H1 (cell line): ENCODE results near the gene GALNTL6. TPM values are rescaled to one million over a fixed set of nuclear protein-coding genes. Genes with fewer than 3 reads are reported as not detected.

Experiments used
- CTCF ChIA-PET: fragments of 300-600 bp; sonication (Branson Sonifier 250); formaldehyde crosslinking; loops from one replicate; lab custom pipeline; 2021; ENCODE audit not compliant: partially characterized antibody; lab: Charles Lee
- POLR2A ChIA-PET: fragments of 300-600 bp; sonication (Branson Sonifier 250); formaldehyde crosslinking; loops from one replicate; lab custom pipeline; 2021; ENCODE audit warnings: inconsistent platforms; ENCODE audit not compliant: partially characterized antibody; lab: Charles Lee
- DNase-seq, 2 experiments: peaks; one replicate each; pipeline versions ENCODE4 v3.0.0 to v3.0.0-alpha.2; 2010 to 2022; ENCODE audit warnings: low spot score in 2 of 2, low read depth in 1 of 2, mixed read lengths in 1 of 2
- FAIRE-seq: peaks from 2 replicates; lab custom pipeline; 2011; peaks lifted over from hg19 to GRCh38; lab: Jason Lieb, UNC
- H2AFZ ChIP-seq: 2 replicates; pipeline ENCODE4 v1.8.1; 2012; ENCODE audit warnings: low read length, inconsistent platforms
- H2AK5ac ChIP-seq: 2 replicates; pipeline ENCODE4 v1.6.1; 2013; ENCODE audit warnings: low read depth, low read length
- H2BK120ac ChIP-seq: replicated peaks from 2 replicates; pipeline ENCODE3; 2013; ENCODE audit warnings: low read depth, low read length, inconsistent platforms
- H2BK12ac ChIP-seq: 2 replicates; pipeline ENCODE4 v1.6.1; 2013; ENCODE audit warnings: low read depth, low read length
- H2BK15ac ChIP-seq: 2 replicates; pipeline ENCODE4 v1.6.1; 2013; ENCODE audit warnings: low read length
- H2BK20ac ChIP-seq: 2 replicates; pipeline ENCODE4 v1.6.1; 2013; ENCODE audit warnings: low read length
- H2BK5ac ChIP-seq: 2 replicates; pipeline ENCODE4 v1.6.1; 2013; ENCODE audit warnings: low read depth, low read length
- H3K14ac ChIP-seq: 2 replicates; pipeline ENCODE4 v1.6.1; 2013; ENCODE audit warnings: inconsistent platforms; ENCODE audit not compliant: insufficient read length
- H3K18ac ChIP-seq: 2 replicates; pipeline ENCODE4 v1.6.1; 2013; ENCODE audit warnings: low read length; ENCODE audit errors: extremely low read depth
- H3K23ac ChIP-seq: 2 replicates; pipeline ENCODE4 v1.6.1; 2013; ENCODE audit warnings: inconsistent platforms; ENCODE audit not compliant: insufficient read length
- H3K23me2 ChIP-seq: 2 replicates; pipeline ENCODE4 v1.6.1; 2013; ENCODE audit warnings: low read depth, low read length
- H3K27ac ChIP-seq: 2 replicates; pipeline ENCODE4 v1.6.1; 2011; ENCODE audit warnings: low read depth, low read length, inconsistent platforms
- H3K27me3 ChIP-seq, 4 experiments: replicated peaks in 1 of 4; 1 replicate in 1 of 4; 2 replicates in 3 of 4; pipeline versions ENCODE4 v1.6.1 to v1.8.1; 2011 to 2013; ENCODE audit warnings: low read length in 3 of 4, mild to moderate bottlenecking in 3 of 4, inconsistent platforms in 2 of 4, mixed read lengths in 2 of 4, moderate library complexity in 1 of 4; ENCODE audit not compliant: control insufficient read depth in 3 of 4, insufficient read depth in 3 of 4; ENCODE audit errors: extremely low read depth in 1 of 4
- H3K36me3 ChIP-seq, 4 experiments: 2 replicates each; pipeline versions ENCODE4 v1.6.1 to v1.8.1; 2011 to 2013; ENCODE audit warnings: mild to moderate bottlenecking in 4 of 4, low read length in 3 of 4, moderate library complexity in 2 of 4, control low read depth in 1 of 4, inconsistent platforms in 1 of 4; ENCODE audit not compliant: insufficient read depth in 4 of 4, control insufficient read depth in 2 of 4
- H3K4ac ChIP-seq: replicated peaks from 2 replicates; pipeline ENCODE3; 2013; ENCODE audit warnings: low read length, low read depth, mixed read lengths, inconsistent platforms; ENCODE audit not compliant: insufficient read length
- H3K4me1 ChIP-seq, 4 experiments: replicated peaks in 1 of 4; 1 replicate in 1 of 4; 2 replicates in 3 of 4; pipeline versions ENCODE4 v1.6.1 to v1.8.1; 2011 to 2013; ENCODE audit warnings: low read length in 3 of 4, inconsistent platforms in 2 of 4, mixed read lengths in 1 of 4; ENCODE audit not compliant: insufficient read depth in 4 of 4, control insufficient read depth in 3 of 4
- H3K4me2 ChIP-seq, 2 experiments: 2 replicates each; pipeline versions ENCODE4 v1.6.1 to v1.8.1; 2011 to 2013; ENCODE audit warnings: low read depth in 2 of 2, low read length in 2 of 2, control low read depth in 1 of 2, inconsistent platforms in 1 of 2, mild to moderate bottlenecking in 1 of 2; ENCODE audit not compliant: insufficient read depth in 1 of 2
- H3K4me3 ChIP-seq, 4 experiments: fragments of 200-600, 300-600 bp in 1 of 4; sonication (generic), shearing (Covaris generic), sonication (Bioruptor Twin) in 1 of 4; 2 replicates each; pipeline versions ENCODE4 v1.5.1 to v1.8.1; 2011 to 2016; ENCODE audit warnings: low read length in 4 of 4, low read depth in 3 of 4, control low read depth in 2 of 4, inconsistent platforms in 2 of 4, mild to moderate bottlenecking in 2 of 4, mixed read lengths in 1 of 4, moderate library complexity in 1 of 4; ENCODE audit not compliant: insufficient read depth in 2 of 4; ENCODE audit errors: extremely low read depth in 1 of 4
- H3K56ac ChIP-seq: replicated peaks from 2 replicates; pipeline ENCODE3; 2013; ENCODE audit warnings: low read depth, mild to moderate bottlenecking, mixed read lengths, low read length, inconsistent platforms; ENCODE audit not compliant: insufficient read length
- H3K79me1 ChIP-seq: 2 replicates; pipeline ENCODE4 v1.6.1; 2013; ENCODE audit warnings: low read depth, low read length, control low read depth
- H3K79me2 ChIP-seq, 2 experiments: 2 replicates each; pipeline versions ENCODE4 v1.6.1 to v1.8.1; 2012 to 2013; ENCODE audit warnings: low read length in 2 of 2, mild to moderate bottlenecking in 2 of 2, inconsistent platforms in 1 of 2; ENCODE audit not compliant: insufficient read depth in 2 of 2, control insufficient read depth in 1 of 2
- H3K9ac ChIP-seq, 4 experiments: replicated peaks in 1 of 4; 1 replicate in 1 of 4; 2 replicates in 3 of 4; pipeline versions ENCODE4 v1.6.1 to v1.8.1; 2011 to 2013; ENCODE audit warnings: low read depth in 3 of 4, low read length in 3 of 4, control low read depth in 2 of 4, mild to moderate bottlenecking in 2 of 4, moderate library complexity in 2 of 4, inconsistent platforms in 1 of 4; ENCODE audit errors: extremely low read depth in 1 of 4
- H3K9me3 ChIP-seq, 2 experiments: 2 replicates each; pipeline versions ENCODE4 v1.6.1 to v1.8.1; 2012 to 2013; ENCODE audit warnings: mild to moderate bottlenecking in 2 of 2, moderate library complexity in 2 of 2, control low read depth in 1 of 2, inconsistent platforms in 1 of 2, low read depth in 1 of 2, low read length in 1 of 2, mixed read lengths in 1 of 2; ENCODE audit not compliant: insufficient read depth in 2 of 2
- H4K20me1 ChIP-seq, 2 experiments: replicated peaks in 1 of 2; 2 replicates each; pipeline versions ENCODE3 to v1.8.1; 2011 to 2013; ENCODE audit warnings: inconsistent platforms in 2 of 2, low read length in 2 of 2, mild to moderate bottlenecking in 1 of 2; ENCODE audit not compliant: insufficient read depth in 2 of 2, control insufficient read depth in 1 of 2
- H4K5ac ChIP-seq: 2 replicates; pipeline ENCODE4 v1.6.1; 2013; ENCODE audit warnings: low read length, low read depth, mixed read lengths, inconsistent platforms; ENCODE audit not compliant: insufficient read length
- H4K8ac ChIP-seq: 2 replicates; pipeline ENCODE4 v1.8.0; 2013; ENCODE audit warnings: mild to moderate bottlenecking, moderate library complexity, low read length, inconsistent platforms; ENCODE audit not compliant: insufficient read depth; ENCODE audit errors: extremely low read depth
- H4K91ac ChIP-seq: replicated peaks from 2 replicates; pipeline ENCODE3; 2013; ENCODE audit warnings: low read length, mixed read lengths, inconsistent platforms; ENCODE audit not compliant: insufficient read length
- BRCA1 ChIP-seq: IDR thresholded peaks from 2 replicates; pipeline ENCODE4 v1.6.1; 2012; ENCODE audit warnings: low read depth, low read length, improper control_type of control experiment
- CTBP2 ChIP-seq: IDR thresholded peaks from 2 replicates; pipeline ENCODE4 v1.7.0; 2011; ENCODE audit warnings: borderline replicate concordance, mild to moderate bottlenecking, moderate library complexity, mixed read lengths, low read length; ENCODE audit not compliant: insufficient read depth, insufficient read length
- FOSL1 ChIP-seq: IDR thresholded peaks from 2 replicates; pipeline ENCODE4 v1.6.1; 2011; ENCODE audit warnings: mild to moderate bottlenecking, low read depth, low read length, moderate library complexity; ENCODE audit not compliant: insufficient read depth
- KDM1A ChIP-seq: fragments of 200-600, 300-600 bp; sonication (generic); IDR thresholded peaks from 2 replicates; pipeline ENCODE4 v1.7.1; 2016; ENCODE audit warnings: mild to moderate bottlenecking, low read length, borderline replicate concordance
- MAX ChIP-seq: IDR thresholded peaks from 2 replicates; pipeline ENCODE4 v1.6.1; 2012; ENCODE audit warnings: inconsistent platforms
- SAP30 ChIP-seq: fragments of 300-600 bp; sonication (generic); IDR thresholded peaks from 2 replicates; pipeline ENCODE4 v1.7.1; 2012; ENCODE audit warnings: low read length, moderate library complexity, mild to moderate bottlenecking, inconsistent platforms; ENCODE audit not compliant: insufficient read depth, insufficient replicate concordance
- SIN3A ChIP-seq, 2 experiments: IDR thresholded peaks in 1 of 2; conservative IDR thresholded peaks in 1 of 2; 2 replicates each; pipeline ENCODE4 v1.6.1; 2011 to 2012; ENCODE audit warnings: low read length in 2 of 2, improper control_type of control experiment in 1 of 2, low read depth in 1 of 2, mild to moderate bottlenecking in 1 of 2
- SUZ12 ChIP-seq: fragments of 200-600 bp; sonication (generic); IDR thresholded peaks from 2 replicates; pipeline ENCODE4 v1.6.1; 2012; ENCODE audit warnings: mild to moderate bottlenecking, inconsistent platforms, low read length, moderate library complexity, mixed read lengths
- TCF12 ChIP-seq: IDR thresholded peaks from 2 replicates; pipeline ENCODE4 v1.6.1; 2011; ENCODE audit warnings: low read depth, mild to moderate bottlenecking, low read length
- TEAD4 ChIP-seq: IDR thresholded peaks from 2 replicates; pipeline ENCODE4 v1.6.1; 2012; ENCODE audit warnings: low read depth, low read length, inconsistent platforms, mixed read lengths
- YY1 ChIP-seq: IDR thresholded peaks from 2 replicates; pipeline ENCODE4 v1.6.1; 2011; ENCODE audit warnings: low read depth, mild to moderate bottlenecking, low read length
- WGBS, 2 experiments: shearing (Covaris generic) in 1 of 2; methylation state at CpG; one replicate each; pipeline versions ENCODE4 v1.1.6 to v1.1.7; 2013 to 2015; ENCODE audit warnings: low lambda C conversion rate in 2 of 2, mixed read lengths in 2 of 2, inconsistent platforms in 1 of 2, low coverage in 1 of 2, missing lambda C conversion rate in 1 of 2; ENCODE audit not compliant: insufficient replicate concordance in 2 of 2, insufficient coverage in 1 of 2, insufficient read length in 1 of 2; ENCODE audit errors: extremely low coverage in 1 of 2, missing lambda C conversion rate in 1 of 2; 5-methylcytosine and 5-hydroxymethylcytosine counted together
- polyA plus RNA-seq, 7 experiments: library from polyadenylated mRNA; depleted of rRNA in 3 of 7; stranded (reverse) in 5 of 7; unstranded in 2 of 7; fragments of >200 nt in 5 of 7; fragments of 200-250 nt in 2 of 7; gene quantifications; 1 replicate in 5 of 7; 2 replicates in 1 of 7; 4 replicates in 1 of 7; pipeline versions ENCODE4 v1.2.1 to v1.2.3, GENCODE V29; 2011 to 2013; ENCODE audit warnings: missing spikeins in 2 of 7, mixed read lengths in 2 of 7
- total RNA-seq: library from RNA; stranded (reverse); fragmentation: NEBNext Ultra II Directional; extraction: Animal tissue kit (Norgen Biotek cat#: 25700); gene quantifications from 2 replicates; pipeline ENCODE4 v1.2.1, GENCODE V29; 2021

The GALNTL6 gene
- total and polyA plus RNA-seq, 2 of the 8 experiments (the other 6 are each of a cell fraction or from before 2014, with no cell fraction given): 0.03 to 0.32 TPM

GRCh38 chr4:172998527-172999469, 1185.6 kb downstream of the GALNTL6 start:
- Histone ChIP-seq H3K36me3 (no peaks in the 10 kb centered on the region), H2BK20ac (0 out of 2 replicates have a peak overlapping the region, but pooled peaks have one; percentile 10), H3K56ac (no peak overlapping the region), H2BK5ac (no peak overlapping the region), H3K4me1 (no peaks in the 10 kb centered on the region), H3K4me3 (no peak overlapping the region), H3K9me3 (no peaks in the 10 kb centered on the region), H3K79me2 (no peaks in the 10 kb centered on the region), H4K91ac (no peak overlapping the region), H2BK120ac (no peak overlapping the region), H2BK15ac (no peak overlapping the region), H3K4me2 (no peak overlapping the region), H4K5ac (peak overlapping the region; percentile 29), H4K8ac (no peak overlapping the region), H2AFZ (no peak overlapping the region), H3K23ac (no peak overlapping the region), H4K20me1 (no peaks in the 10 kb centered on the region), H3K18ac (no peak overlapping the region), H3K14ac (no peak overlapping the region), H2BK12ac (peak overlapping the region; percentile 78; the same call in 1 of the 2 replicates), H3K9ac (no peak overlapping the region), H3K79me1 (no peaks in the 10 kb centered on the region), H3K23me2 (no peaks in the 10 kb centered on the region), H2AK5ac (no peak overlapping the region), H3K27ac (no peak overlapping the region), H3K4ac (peak overlapping the region; percentile 15), H3K27me3 (no peaks in the 10 kb centered on the region)
- ChIA-PET POLR2A (no interaction called here), CTCF (interaction anchor here (1.2 kb wide), 1 partner anchor 14 kb away, joined by 3 read pairs; no protein-coding TSS in a partner anchor)
- FAIRE-seq: no peak
- WGBS, 2 experiments: 84% methylated on average over 7 of the region's 7 CpGs; no CpG with 5 or more reads in 1 of the 2 experiments
- DNase-seq: no peak
- TF ChIP-seq TEAD4 (no peak), SIN3A (conservative IDR thresholded peaks at IDR 0.05 in 1 of 2, IDR thresholded peaks at IDR 0.05 in 1 of 2; ENCODE audit: low read depth in 1 of 2, low read length in 2 of 2) (no peak), CTBP2 (no peak), SAP30 (no peak), KDM1A (no peak), BRCA1 (no peak), MAX (no peak), SUZ12 (no peak), YY1 (no peak), TCF12 (no peak), FOSL1 (no peak)
